Thyroid gland (tissue), 4 donors: ENCODE measurements around the gene ARPP21.

ENCODE experiments used
- POLR2A ChIP-seq, 2 donors: fragments of 450-650 bp; IDR thresholded peaks; one replicate each; pipeline ENCODE4 v1.6.1; 2017; ENCODE audit warnings: antibody characterized with exemption in 2 of 2, mild to moderate bottlenecking in 2 of 2, moderate library complexity in 1 of 2
- TF ChIP-seq, protein P1 (sequence below), 6 experiments: fragments of 200-600 bp in 3 of 6; fragments of 450-650 bp in 3 of 6; sonication (generic) in 3 of 6; IDR thresholded peaks; one replicate each; pipeline ENCODE4 v1.5.1; 2016 to 2019; ENCODE audit warnings: antibody characterized with exemption in 6 of 6, mild to moderate bottlenecking in 2 of 6, inconsistent platforms in 1 of 6, moderate library complexity in 1 of 6

DNA sequence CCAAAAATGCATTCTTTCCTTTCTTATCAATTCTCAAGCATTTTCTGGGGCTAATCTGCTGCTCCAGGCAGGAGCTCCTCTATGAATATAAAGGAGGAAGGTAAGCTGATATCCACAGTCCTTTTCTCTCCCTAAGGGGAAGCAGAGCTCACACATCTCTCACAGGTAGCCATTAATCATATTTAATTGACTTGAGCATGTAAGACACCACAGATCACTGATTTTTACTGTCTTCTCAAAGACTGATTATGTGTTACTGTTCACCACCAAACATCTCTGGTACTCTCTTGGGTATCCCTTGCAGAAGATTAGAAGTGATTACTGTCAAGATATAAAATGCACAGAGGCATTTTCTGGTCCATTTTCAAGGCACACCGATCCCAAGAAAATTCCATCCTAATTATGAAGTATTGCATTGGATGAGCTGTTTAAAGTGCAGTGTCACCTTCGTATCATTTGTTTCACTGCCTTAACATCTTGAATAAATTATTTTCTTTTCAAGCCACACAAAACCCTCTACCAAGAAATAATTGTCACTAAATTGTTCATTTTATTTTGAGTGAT is 100.7 kb downstream of the ARPP21 start:
- TF ChIP-seq, protein P1, sequence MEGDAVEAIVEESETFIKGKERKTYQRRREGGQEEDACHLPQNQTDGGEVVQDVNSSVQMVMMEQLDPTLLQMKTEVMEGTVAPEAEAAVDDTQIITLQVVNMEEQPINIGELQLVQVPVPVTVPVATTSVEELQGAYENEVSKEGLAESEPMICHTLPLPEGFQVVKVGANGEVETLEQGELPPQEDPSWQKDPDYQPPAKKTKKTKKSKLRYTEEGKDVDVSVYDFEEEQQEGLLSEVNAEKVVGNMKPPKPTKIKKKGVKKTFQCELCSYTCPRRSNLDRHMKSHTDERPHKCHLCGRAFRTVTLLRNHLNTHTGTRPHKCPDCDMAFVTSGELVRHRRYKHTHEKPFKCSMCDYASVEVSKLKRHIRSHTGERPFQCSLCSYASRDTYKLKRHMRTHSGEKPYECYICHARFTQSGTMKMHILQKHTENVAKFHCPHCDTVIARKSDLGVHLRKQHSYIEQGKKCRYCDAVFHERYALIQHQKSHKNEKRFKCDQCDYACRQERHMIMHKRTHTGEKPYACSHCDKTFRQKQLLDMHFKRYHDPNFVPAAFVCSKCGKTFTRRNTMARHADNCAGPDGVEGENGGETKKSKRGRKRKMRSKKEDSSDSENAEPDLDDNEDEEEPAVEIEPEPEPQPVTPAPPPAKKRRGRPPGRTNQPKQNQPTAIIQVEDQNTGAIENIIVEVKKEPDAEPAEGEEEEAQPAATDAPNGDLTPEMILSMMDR (IDR thresholded peaks at IDR 0.05) = no peak
- TF ChIP-seq POLR2A (IDR thresholded peaks at IDR 0.05) = no peak
